GM12873 (cell line): ENCODE results near the gene RIMKLA.

Experiments
- TF ChIP-seq, protein P1 (sequence below): IDR thresholded peaks from 2 replicates; pipeline ENCODE4 v1.5.1; 2012; ENCODE audit warnings: low read depth, mild to moderate bottlenecking, moderate library complexity, low read length, control low read depth; ENCODE audit not compliant: insufficient read depth; ENCODE audit errors: missing control alignments

RIMKLA gene

DNA sequence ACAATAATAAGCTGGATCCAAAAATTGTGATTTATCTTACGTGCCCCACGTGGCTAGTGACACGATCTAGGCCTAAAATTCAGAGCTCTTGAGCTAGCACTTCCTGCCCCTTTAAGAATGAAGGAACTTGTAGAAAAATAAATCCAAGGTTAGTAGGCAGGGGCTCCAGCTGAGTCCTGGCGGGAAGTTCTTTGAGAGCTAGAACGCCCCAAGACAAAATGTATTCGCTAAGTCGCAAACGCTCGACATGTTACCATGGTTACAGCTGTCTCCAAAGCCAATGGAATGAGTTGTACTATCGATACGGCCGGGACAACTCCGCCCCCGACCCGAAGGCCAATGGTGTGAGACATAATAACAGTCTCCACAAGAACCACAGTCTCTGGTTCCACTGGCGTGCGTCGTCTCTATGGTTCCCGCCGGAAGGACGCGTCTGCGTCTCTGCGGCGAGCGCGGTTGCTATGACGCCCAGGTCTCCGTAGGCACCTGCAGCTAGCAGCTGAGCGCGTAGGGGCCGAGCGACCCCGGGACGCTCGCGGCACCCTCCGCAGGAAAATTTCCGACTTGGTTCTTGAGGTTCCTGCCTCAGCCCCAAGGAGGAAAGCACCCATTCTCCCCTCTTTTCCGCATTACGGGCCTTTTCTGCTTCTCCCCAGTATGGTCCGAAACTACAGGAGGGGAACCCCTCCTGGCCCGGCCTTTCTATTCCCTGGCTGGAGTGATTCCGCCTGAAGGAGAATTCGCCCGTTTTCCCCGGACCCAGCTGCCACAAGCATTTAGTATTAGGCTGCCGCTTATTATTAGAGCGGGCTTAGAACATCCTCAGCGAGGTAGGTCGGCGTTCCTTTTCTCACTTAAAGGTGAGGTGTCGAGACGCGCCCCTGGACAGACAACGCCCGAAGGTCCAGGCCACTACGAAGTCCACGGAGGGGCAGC lies 82.5 kb downstream of the RIMKLA start, which contains the start of gene CCDC30:
Gene CCDC30 (plus strand): TSS at position 459 of the 936 bp plus-strand sequence. CDS start 17,266 bp downstream, outside the sequence.
- TF ChIP-seq, protein P1, sequence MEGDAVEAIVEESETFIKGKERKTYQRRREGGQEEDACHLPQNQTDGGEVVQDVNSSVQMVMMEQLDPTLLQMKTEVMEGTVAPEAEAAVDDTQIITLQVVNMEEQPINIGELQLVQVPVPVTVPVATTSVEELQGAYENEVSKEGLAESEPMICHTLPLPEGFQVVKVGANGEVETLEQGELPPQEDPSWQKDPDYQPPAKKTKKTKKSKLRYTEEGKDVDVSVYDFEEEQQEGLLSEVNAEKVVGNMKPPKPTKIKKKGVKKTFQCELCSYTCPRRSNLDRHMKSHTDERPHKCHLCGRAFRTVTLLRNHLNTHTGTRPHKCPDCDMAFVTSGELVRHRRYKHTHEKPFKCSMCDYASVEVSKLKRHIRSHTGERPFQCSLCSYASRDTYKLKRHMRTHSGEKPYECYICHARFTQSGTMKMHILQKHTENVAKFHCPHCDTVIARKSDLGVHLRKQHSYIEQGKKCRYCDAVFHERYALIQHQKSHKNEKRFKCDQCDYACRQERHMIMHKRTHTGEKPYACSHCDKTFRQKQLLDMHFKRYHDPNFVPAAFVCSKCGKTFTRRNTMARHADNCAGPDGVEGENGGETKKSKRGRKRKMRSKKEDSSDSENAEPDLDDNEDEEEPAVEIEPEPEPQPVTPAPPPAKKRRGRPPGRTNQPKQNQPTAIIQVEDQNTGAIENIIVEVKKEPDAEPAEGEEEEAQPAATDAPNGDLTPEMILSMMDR = no peak

DNA sequence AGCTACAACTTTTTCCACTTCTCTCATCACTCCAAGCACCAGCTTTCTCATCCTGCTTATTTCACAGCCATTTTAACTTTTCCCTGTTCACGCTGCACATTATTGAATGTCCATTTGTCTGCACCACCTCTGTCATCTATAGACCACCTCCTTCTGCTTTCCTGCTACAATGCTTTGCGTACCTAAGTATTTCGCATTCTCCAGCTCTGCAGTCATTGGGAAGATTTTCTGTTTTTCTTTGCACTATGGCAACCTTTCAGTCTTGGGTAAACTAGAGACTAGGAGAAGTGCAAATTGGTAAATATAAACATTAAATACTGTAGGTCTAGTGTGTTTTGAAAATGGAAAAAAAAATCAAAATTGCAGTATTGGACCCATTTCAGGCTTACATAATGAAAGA lies 83.3 kb downstream of the RIMKLA start:
- TF ChIP-seq, protein P1 = no peak

DNA sequence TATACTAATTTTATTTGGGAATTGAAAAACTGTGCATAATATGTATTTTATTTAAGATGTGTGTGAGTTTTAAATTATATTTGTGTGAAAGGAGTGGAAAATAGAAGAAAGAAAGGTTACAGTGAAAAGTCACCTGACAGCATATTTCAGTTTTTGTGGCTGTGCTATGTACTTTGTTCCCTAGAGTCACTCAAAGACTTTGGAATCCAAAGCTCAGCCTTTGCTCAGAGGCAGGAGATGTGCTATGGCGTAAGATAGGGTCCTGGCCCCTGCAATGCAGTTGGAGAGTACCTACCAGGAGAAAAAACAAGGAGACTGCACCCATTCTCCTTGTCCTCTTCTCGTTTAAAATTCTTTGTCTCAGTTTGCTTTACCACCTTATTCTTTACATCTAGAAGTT lies 85.4 kb downstream of the RIMKLA start:
- TF ChIP-seq, protein P1 = no peak

GRCh38 chr1:42469727-42470126 lies 89.1 kb downstream of the RIMKLA start:
- TF ChIP-seq, protein P1 = no peak
